Measurements from ENCODE around the gene VIL1.

VIL1 gene

GRCh38 chr2:218395090-218395444, 23.9 kb upstream of the VIL1 start:
- no peak for DNase-seq (ENCODE audit: low read depth in 3 of 3)

DNA sequence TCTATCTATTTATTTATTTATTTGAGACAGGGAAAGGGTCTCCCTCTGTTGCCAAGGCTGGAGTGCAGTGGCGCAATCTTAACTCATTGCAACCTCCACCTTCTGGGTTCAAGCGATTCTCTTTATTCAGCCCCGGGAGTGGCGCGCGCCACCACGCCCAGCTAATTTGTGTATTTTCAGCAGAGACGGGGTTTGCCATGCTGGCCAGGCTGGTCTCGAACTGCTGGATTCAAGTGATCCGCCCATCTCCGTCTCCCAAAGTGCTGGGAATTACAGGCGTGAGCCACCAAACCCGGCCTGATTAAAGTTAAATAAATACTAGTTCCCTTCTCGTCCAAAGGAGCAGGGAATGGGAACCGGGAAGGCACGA, 23.5 kb upstream of the VIL1 start:
- no peak for DNase-seq (ENCODE audit: low read depth in 3 of 3)

DNA sequence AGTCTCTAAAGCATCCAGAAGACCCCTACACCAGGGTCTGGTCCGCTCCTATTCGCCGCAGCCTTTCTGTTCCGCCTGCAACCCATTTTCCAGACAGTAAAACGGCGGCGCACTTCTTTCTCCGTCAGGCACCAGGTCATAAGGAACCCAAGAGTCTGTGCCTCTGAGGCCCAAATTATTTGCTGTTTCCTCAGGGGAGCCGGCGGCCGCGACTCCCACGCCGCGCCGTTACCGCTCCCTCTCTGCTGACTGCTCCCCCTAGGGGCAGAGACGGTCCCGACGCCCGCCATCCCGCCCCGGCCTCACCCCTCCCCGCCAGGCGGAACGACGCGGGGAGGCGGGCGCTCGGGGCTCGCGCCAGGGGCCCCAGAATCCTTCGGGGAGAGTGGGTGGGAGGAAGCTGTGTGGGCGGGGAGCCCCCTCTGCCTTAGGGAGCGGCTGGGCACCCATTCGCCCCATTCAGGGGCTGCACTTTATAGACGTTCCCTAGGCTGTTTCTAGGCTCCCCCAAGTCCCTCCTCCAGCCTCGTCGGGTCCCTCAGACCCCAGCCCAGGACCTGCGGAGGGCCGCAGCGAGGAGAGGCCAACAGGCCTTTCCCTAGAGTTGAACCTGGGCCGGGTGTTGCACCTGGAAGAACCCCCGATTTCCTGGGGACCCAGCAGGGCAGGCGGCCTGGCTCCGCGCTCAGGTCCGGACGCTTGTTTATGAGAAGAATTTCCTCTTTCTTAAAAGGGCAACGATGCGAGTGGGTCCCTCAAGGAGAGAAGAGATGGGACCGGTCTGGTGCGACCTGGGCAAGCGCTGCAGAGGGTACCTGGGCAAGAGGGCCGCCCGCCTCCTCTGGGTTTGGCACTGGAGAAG, 22.9 kb upstream of the VIL1 start:
- DNase-seq (ENCODE audit: low read depth in 3 of 3), result peak; percentile 86 to 92 (median 90)

- DNase-seq (ENCODE audit: low read depth in 3 of 3), result no peak
Observed at GRCh38 chr2:218396688-218397462, 22.0 kb upstream of the VIL1 start.

GRCh38 chr2:218397463-218397819, 21.5 kb upstream of the VIL1 start:
- DNase-seq (ENCODE audit: low read depth in 3 of 3), result no peak

GRCh38 chr2:218397820-218398436, 21.0 kb upstream of the VIL1 start:
- DNase-seq (ENCODE audit: low read depth in 3 of 3), result no peak

DNA sequence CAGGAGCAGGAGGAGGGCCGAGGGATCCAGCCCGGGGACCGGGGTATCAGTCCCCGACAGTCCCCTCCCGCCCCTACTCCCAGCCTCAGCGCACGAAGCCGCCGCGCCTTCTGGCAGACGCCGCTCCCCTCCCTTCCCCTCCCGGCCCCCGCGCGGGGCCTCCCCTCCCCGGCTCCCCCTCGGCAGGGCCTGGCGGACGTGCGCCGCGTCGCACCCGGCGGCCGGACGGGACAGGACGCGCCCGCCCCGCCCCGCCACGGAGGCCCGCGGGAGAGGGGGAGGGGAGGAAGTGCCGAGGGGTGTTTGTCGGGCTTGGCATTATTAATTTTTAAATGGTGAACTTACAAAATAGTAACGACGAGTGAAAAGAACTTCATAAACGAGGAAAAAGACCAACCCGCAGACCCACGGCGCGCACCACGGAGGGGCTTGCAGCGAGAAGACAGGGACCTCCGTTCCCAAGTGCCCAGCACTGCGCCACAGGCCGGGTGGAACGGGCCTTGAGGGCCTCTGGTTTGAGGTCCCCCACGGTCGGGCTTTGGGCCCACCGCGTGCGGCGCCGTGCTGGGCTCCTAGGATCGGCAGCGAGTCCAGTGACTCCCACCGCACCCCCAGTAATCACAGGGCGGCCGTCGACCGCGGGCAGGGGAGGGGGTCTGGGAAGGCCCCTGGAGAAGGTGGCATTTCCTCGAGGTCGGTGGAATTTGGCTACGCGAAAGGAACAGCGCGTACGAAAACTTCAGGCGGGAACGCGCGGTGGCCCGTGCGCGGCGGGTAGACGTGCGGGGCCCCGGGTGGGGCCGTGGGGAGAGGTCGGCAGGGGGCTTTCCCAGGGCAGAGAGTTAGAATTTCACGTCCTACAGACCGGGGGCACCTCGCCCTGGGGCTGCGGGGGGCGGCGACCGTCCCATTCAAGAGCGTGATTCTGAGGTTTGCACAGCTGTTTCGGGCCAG, 20.2 kb upstream of the VIL1 start:
- peak in 2 of 3 experiments; percentile 39 to 41 for DNase-seq (ENCODE audit: low read depth in 3 of 3)

- DNase-seq (ENCODE audit: low read depth in 3 of 3), result peak; percentile 77 to 85 (median 82)
Observed at GRCh38 chr2:218399391-218400166, 19.3 kb upstream of the VIL1 start, which contains the start of gene CTDSP1. Gene CTDSP1 (plus strand): TSS chr2:218399868. CDS start chr2:218400091, 223 bp downstream.

GRCh38 chr2:218400167-218400929, 18.6 kb upstream of the VIL1 start:
- DNase-seq (ENCODE audit: low read depth in 3 of 3), result no peak

- no peak for DNase-seq (ENCODE audit: low read depth in 3 of 3)
Observed at GRCh38 chr2:218400930-218401881, 17.7 kb upstream of the VIL1 start.

DNA sequence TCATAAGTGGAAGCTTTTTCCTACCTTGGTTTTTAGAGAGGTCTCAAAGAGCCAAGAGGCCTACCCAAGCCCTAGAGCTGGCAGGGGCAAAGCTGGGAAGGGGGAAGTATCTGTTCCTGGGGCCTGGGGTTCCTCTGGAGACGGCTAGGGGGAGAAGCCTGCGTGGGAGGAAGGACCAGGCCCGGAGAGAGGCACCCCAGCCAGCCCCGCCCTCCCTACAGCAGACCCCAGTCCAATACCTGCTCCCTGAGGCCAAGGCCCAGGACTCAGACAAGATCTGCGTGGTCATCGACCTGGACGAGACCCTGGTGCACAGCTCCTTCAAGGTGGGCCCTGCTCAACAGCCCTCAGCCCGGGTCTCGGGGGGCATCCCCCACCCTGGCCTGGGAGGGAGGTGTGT, 17.0 kb upstream of the VIL1 start:
- no peak for DNase-seq (ENCODE audit: low read depth in 3 of 3)

DNA sequence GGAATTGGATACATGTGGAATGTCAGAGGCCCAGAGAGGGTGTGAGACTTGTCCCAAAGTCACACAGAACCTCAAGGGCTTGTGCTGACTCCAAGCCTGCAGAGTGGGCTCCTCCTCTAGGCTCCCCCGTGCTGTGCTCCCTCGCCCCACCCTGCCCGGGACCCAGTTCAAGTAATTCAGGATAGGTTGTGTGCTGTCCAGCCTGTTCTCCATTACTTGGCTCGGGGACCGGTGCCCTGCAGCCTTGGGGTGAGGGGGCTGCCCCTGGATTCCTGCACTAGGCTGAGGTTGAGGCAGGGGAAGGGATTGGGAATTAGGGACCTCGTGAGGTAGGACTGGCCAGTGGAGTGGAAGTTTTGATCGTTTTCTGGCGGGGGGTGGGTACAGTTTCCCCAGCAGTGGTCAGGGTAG, 16.4 kb upstream of the VIL1 start:
- no peak for DNase-seq (ENCODE audit: low read depth in 3 of 3)

DNA sequence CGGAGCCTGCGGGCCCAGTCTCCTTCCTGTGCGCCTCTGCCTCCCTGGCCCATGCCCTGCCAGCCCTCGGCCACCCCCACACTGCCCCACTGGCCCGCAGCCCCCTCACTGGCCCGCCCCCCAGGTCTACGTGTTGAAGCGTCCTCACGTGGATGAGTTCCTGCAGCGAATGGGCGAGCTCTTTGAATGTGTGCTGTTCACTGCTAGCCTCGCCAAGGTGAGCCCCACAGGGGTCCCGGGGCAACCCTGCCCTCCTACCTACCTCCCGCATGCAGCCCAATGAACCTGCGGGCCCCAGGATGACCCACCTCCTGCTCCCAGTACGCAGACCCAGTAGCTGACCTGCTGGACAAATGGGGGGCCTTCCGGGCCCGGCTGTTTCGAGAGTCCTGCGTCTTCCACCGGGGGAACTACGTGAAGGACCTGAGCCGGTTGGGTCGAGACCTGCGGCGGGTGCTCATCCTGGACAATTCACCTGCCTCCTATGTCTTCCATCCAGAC, 16.0 kb upstream of the VIL1 start:
- no peak for DNase-seq (ENCODE audit: low read depth in 3 of 3)

DNA sequence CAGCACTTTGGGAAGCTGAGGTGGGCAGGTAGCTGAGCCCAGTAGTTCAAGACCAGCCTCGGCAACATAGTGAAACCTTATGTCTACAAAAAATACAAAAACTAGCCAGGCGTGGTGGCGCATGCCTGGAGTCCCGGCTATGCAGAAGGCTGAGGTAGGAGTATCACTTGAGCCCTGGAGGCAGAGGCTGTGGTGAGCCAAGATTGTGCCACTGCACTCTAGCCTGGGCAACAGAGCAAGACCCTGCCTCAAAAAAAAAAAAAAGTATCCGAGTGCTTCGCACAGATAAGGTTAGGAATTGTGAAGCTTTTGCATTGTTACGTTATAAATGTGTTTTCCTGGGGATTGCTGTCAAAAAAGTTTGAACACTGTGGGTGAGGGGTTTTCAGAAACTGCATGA, 15.1 kb upstream of the VIL1 start:
- DNase-seq (ENCODE audit: low read depth in 3 of 3), result no peak

- no peak for DNase-seq (ENCODE audit: low read depth in 3 of 3)
Observed at GRCh38 chr2:218404351-218405085, 14.4 kb upstream of the VIL1 start.

DNA sequence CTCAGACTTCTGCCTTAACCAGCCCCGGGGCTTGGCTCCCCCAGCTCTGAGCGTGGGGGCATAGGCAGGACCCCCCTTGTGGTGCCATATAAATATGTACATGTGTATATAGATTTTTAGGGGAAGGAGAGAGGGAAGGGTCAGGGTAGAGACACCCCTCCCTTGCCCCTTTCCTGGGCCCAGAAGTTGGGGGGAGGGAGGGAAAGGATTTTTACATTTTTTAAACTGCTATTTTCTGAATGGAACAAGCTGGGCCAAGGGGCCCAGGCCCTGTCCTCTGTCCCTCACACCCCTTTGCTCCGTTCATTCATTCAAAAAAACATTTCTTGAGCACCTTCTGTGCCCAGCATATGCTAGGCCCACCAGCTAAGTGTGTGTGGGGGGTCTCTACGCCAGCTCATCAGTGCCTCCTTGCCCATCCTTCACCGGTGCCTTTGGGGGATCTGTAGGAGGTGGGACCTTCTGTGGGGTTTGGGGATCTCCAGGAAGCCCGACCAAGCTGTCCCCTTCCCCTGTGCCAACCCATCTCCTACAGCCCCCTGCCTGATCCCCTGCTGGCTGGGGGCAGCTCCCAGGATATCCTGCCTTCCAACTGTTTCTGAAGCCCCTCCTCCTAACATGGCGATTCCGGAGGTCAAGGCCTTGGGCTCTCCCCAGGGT, 13.7 kb upstream of the VIL1 start:
- no peak for DNase-seq (ENCODE audit: low read depth in 3 of 3)

DNA sequence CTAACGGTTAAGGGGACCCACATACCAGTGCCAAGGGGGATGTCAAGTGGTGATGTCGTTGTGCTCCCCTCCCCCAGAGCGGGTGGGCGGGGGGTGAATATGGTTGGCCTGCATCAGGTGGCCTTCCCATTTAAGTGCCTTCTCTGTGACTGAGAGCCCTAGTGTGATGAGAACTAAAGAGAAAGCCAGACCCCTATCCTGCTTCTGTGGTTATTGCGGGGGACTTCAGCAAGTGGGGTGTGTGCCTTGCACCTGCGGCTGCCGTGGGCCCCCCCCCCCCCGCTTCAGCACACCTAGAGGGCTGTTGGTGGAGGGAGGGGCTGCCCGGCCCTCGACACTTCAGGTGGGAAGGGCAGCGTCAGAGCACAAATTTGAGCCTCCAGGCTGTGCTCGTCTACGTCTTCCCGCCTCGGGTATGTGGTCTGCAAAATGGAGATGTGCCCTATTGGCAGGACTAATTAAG, 13.1 kb upstream of the VIL1 start:
- DNase-seq (ENCODE audit: low read depth in 3 of 3), result no peak

Measured in stimulated activated CD4-positive, alpha-beta T cell treated with anti-CD3 and anti-CD28 coated beads, TNF-alpha, amount 100 ng/mL, for 4 hours (primary cell).